Measurements from ENCODE around the gene MAML3.

MAML3 gene

GRCh38 chr4:139963708-139964107, 190.3 kb downstream of the MAML3 start:
- TF ChIP-seq, protein P1, sequence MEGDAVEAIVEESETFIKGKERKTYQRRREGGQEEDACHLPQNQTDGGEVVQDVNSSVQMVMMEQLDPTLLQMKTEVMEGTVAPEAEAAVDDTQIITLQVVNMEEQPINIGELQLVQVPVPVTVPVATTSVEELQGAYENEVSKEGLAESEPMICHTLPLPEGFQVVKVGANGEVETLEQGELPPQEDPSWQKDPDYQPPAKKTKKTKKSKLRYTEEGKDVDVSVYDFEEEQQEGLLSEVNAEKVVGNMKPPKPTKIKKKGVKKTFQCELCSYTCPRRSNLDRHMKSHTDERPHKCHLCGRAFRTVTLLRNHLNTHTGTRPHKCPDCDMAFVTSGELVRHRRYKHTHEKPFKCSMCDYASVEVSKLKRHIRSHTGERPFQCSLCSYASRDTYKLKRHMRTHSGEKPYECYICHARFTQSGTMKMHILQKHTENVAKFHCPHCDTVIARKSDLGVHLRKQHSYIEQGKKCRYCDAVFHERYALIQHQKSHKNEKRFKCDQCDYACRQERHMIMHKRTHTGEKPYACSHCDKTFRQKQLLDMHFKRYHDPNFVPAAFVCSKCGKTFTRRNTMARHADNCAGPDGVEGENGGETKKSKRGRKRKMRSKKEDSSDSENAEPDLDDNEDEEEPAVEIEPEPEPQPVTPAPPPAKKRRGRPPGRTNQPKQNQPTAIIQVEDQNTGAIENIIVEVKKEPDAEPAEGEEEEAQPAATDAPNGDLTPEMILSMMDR (IDR thresholded peaks at IDR 0.05): no peak

GRCh38 chr4:139962130-139962684, 191.8 kb downstream of the MAML3 start:
- TF ChIP-seq, protein P1 (IDR thresholded peaks at IDR 0.05): no peak

- TF ChIP-seq, protein P1 (IDR thresholded peaks at IDR 0.05): no peak
Observed at GRCh38 chr4:139961344-139961946, 192.5 kb downstream of the MAML3 start.

GRCh38 chr4:139959396-139959795, 194.6 kb downstream of the MAML3 start:
- TF ChIP-seq, protein P1 (IDR thresholded peaks at IDR 0.05): no peak

DNA sequence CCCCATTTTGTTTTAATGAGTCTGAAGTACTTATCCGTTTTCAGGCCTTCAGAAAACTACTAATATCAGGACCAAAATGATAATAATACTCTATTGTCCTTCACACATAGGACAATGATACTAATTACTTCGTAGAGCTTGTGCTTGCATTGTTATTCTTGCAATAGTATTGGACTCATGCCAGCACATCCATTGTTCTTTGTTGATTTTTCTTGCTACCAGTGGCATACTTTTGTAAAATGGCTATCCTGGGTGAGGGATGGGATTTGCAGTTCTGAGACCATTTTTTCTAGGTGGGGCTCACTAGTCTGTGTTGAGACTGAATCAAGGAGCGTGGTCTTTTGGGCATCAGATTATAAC, 195.3 kb downstream of the MAML3 start:
- TF ChIP-seq, protein P1 (IDR thresholded peaks at IDR 0.05): no peak

GRCh38 chr4:139957986-139958738, 195.8 kb downstream of the MAML3 start:
- TF ChIP-seq, protein P1 (IDR thresholded peaks at IDR 0.05): no peak

GRCh38 chr4:139957065-139957464, 196.9 kb downstream of the MAML3 start:
- TF ChIP-seq, protein P1 (IDR thresholded peaks at IDR 0.05): no peak

Measured in LNCAP (cell line).